Activated CD8-positive, alpha-beta memory T cell treated with anti-CD3 and anti-CD28 coated beads, Interleukin-2, amount 50 U/mL, for 48 hours (primary cell): ENCODE data around the gene CNNM1.

Source experiments
- DNase-seq: peaks from one replicate; pipeline ENCODE4 v3.0.0-alpha.2; 2020

The CNNM1 gene

DNA sequence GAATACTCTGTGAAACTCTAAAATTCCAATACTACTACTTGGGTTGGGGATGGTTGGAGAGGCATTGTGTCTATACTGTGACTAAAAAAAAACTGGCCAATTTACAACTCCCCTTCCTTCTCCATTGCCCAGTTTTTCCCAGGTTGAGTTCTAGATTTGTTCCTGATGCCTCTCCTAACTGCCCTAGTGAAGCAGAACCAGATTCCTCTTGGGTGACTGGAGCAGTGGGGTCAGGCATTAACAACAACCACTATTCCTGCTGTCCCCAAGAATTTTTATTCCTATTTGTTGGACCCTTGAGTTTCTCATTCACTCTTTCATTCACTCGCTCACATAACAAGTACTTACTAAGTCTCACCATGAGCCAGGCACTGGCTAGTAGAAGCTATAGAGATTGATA is 95.5 kb downstream of the CNNM1 start:
- DNase-seq: no peak

DNA sequence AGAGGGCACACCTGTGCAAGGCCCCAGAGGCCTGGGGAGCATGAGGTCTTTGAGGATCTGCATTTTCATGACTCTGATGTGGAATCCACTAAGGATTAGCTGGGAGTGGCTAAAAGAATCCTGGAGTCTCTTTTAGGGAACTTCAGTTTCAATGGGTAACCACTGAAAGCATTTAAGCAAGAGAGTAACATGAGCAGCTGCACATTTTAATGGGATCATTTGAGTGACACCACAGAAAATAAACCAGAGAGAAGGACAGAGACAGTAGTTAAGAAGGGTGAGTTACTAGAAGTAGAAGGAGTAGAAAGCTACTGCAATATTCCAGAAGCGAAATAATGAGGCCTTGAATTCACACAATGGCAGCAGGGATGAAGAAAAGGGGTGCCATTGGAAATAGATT is 96.0 kb downstream of the CNNM1 start:
- DNase-seq: no peak

DNA sequence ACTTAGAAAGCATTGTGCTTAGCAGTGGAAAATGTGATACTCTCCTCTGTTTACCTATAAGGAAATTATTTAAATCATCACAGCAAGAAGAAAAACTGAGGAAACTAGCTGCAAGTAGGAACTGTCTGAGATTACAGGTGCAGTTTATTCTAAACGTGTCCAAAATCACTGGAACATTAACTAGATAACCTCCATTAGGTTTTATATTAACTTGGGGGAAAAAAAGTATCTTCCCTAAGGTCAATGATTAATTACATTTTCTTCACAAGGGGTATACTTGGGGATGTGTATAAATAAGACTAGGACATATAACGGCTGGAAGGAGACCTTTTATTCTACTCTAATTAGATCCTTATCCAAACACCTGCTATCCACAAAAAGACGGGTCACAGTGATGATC is 97.5 kb downstream of the CNNM1 start:
- no peak for DNase-seq

DNA sequence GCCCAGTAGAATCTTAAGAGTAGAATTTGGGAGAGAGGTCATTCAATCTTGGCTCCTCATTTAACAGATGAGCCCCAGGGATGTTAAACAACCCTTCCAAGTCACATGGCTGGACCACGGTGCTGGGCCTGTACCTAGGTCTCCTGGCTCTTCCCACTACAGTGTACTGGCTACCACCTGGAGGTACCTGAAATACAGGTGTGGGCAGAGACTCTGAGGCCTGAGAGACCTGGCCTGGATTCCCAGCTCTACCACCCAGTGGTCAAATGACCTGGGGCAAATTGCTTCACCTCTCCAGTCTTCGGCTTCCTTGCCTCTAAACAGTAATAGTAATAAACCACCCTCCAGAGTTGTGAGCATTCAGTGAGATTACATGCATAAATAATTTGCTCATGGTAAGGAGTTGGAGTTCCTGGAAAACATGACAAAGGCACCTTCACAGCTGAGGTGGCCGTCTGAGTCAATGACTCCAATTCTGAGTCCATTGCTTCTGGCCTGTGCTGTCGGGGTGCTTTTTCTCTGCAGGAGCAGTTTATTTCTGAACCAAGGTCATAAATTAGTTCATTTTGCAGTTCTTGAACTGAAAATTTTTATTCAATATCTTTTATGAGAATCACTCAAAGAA is 98.5 kb downstream of the CNNM1 start:
- no peak for DNase-seq

DNA sequence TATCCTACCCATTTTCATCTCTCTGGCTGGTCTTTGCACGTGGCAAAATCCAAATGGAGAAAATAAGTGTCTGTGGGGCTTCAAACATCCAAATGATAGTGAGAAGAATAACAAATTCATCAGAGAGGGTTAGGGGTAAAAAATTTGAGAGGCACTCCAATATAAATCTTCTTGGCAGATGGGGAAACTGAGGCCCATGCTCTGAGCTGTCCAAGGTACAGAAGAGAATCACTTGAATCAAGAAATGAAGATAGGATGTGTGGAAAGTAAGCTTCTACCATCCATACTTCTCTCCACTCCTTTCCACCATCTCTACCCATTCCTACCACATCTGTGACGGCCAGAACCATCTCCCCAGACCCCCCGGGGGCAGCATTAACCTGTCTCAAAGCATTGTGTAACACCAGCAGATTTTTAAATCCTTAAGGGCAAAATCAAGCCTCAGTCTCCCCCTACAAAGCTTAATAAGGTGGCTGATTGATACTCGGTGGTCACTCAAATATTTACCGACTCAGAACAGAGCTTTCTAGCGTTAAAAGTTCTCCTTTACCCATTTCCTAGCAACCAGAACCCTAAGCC is 100.5 kb downstream of the CNNM1 start:
- DNase-seq: no peak

DNA sequence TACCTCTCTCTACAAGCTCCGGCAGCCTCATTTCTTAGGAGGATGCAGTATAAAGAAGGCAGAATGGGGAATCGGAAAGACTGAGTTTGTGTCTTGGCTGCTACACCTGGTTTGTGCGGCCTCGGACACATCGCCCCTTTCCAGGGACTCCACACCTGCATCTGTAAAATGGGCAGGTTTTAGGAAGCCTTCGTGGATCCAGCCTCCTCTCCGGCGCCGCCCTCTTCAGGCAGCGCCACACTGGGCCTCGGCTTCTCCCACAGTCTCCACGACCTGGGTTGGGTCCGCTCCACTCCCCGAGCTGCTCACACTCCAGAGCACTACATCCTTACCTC is 100.9 kb downstream of the CNNM1 start:
- DNase-seq: no peak

DNA sequence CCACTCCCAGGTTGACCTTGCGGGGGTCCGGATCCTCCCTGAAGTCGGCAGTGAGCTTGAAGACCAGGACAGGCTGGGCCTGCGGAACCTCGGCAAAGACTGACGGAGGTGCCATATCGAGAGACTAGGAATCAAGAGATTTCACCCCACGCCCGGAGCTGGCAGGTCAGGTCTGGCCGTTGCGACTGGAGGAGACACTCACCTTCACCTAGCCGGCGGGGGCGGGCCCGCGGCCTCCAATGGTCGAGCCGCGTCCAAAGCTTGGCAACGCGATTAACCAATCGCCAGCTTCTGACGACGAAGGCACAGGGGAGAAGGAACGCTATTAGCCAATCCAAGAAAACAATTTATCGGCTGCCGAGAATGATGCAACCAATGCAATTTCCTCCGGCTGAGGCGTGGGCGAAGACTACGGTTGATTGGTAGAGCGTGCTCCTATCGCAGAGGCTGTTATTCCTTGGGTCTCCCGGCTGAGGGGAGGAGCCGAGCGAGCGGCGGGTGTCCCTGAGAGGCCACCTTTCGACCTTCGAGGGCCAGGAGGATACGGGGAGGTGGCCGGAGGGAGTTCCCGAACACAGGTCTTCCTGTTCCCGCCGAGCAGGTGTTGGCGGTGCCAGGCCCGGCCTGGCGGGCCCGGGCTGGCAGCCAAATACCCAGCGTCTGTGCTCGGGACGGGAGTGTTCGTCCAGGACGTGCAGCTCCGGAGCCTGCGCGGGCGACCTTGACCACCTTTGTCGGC is 101.5 kb downstream of the CNNM1 start, which contains the start of gene GOT1:
Gene GOT1, minus strand, starts transcription at position 174 of the 739 bp plus-strand sequence. Its CDS starts 59 bp downstream, at position 115.
- DNase-seq: peak; percentile 95

DNA sequence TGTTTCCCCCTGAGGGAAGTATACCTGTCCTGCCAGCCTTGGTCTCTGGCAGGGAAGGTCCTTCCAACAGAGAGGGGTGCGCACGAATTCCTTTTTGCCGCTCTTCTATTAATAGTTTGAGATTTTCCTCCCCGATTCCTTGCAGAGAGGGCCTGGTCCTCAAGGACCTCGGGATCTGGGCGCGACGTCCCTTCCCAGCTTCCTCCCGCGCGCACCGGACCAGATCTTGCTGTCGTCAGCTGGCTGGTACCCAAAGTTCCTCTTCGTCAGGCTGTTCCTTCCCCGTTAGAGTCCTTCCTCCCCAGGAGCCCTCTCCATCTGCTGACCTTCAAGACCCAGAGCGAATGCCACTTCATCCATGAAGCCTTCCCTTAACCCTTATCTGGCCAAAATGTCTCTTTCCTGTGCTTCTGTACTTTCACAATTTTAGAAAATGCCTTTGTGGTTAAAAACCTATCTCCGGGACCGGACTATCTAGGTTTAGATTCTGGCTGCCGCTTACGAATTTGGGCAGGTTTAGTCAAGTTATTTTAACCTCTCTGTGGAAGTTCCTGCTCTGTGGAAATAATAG is 102.1 kb downstream of the CNNM1 start:
- no peak for DNase-seq

DNA sequence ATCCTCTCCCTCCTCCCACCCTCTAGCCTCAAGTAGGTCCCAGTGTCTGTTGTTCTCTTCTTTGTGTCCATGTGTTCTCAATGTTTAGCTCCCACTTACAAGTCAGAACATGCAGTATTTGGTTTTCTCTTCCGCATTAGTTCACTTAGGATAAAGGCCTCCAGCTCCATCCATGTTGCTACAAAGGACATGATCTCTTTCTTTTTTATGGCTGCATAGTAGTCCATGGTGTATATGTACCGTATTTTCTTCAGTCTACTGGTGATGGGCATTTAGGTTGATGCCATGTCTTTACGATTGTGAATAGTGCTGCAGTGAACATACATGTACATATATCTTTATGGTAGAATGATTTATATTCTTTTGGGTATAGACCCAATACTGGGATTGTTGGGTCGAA is 102.9 kb downstream of the CNNM1 start:
- no peak for DNase-seq

DNA sequence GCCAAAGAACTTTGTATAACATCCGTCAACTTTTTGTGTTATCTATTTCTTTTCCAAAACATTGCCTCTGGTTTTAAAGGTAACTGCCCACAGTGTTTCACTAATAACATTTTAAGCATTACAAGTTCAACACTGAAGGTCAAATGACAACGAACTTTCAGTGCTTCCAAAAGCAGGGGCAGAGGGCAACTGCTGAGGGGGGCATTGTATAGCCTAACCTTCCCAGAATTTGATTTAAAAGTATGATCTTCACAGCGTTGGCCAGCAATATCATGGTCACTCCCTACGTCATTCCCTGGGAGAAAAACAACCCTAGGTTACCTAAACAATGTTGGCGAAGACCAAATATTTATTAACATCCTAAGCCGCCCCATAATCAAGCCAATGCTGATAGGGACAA is 103.7 kb downstream of the CNNM1 start:
- DNase-seq: no peak

DNA sequence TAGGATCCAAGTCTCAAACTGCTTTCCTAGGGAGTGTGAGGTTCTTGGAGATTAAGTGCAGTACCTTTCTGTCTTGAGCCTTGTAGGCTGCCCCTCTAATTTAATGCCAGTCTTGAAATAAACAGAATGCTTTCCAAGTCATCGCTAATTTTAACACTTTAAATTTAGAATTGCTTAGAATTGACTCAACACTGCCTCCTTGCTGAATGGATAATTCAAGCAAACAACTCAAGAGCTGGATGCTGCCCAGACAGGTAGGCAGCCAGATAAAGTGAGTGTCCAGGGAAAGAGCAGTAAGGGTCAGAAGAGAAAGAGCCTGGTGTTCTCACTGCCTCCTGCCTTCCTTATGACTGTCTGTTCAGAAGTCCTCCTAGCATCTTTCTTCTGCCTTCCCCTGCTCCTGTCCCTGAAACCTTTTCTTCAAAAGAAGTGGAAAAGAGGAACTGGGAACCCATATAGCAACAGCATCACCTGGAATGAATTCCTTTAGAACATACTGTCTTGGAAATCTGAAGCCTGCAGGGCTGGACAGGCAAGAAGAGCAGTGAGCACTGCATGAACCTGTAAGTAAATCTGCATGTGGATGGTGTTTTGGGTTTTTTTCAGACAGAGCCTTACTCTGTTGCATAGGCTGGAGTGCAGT is 104.3 kb downstream of the CNNM1 start:
- no peak for DNase-seq

DNA sequence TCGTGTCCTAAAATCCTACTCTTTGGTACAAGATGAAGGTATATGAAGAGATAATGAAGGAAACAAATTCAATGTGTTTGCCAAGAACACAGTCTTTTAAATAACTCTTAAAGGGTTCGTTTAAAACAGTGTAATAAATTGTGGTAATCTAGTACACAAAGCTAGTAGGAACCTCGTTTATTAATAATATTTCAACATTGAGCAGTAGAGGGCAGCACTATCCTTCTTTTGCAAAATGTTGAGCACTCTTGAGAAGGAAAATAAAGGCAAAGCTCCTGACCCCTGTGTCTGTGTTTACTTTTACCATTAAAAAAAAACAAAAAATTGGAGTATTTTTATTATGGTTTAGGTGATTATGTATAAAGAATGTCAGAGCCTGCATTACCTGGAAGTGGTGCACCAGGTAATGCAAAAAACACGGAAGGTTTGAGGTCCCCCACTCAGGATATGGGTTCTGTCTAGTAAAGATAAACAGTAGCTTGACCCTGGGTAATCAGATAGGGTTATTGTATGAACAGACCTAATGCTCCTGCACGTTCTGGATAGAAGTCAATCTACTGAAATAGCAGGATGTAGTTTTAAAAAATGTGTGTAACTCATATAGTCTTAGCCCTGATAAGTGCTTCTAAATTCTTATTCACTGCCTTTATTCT is 107.0 kb downstream of the CNNM1 start:
- no peak for DNase-seq

DNA sequence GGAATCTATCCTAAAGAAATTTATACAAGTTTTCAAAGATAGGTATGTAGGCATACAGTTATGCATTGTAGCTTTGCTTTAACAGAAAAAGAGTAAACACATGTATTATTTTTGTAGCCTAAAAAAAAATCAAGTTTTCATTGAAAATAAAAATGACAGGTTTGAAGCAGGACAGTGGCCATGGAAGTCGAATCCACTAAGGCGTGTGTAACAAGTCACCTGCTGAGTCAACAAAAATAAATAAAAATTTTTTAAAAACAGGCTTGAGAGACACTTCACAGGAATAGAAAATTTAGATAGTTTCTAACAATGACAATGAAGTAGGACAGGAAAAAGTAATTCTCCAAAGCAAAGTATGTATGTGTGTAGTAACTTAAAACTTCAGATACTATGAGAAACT is 109.7 kb downstream of the CNNM1 start:
- DNase-seq: no peak

DNA sequence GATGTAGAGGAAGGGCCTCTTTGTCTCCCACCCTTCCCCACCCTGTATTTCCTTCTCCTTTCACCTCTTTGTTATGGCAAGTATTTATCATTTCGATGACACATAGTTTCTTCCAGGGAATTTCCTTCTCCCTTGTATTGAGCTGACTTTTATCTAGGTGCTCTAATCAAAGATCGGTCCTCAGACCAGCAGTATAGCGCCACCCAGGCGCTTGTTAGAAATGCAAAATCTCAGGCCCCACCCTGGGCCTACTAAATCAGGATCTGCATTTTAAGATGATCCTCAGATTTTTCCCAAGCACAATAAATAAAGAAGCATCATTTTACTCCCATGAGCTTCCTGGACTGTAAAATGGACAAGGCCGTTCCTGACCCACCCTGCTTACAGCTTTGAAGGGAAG is 113.2 kb downstream of the CNNM1 start:
- DNase-seq: no peak

DNA sequence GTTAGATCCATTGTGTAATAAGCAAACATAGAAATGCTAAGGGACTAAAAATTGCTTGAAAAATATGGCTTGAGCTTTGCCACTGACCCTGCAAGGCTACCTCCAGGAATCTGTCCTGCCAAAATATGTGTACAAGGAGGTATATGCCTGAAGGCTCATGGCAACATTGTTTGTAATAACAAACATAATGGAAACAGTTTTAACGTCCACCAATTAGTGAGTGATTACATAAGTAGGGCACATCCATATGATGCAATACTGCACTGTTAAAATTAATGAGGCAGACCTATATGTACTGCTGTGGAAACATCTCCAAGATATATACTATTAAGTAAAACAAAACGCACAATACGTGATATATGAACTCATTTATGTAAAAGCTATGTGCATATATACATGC is 114.3 kb downstream of the CNNM1 start:
- DNase-seq: no peak
